Activated B cell treated with CpG ODN at 0.5 μM for 24 hours (primary cell): Measurements from ENCODE around the gene PXDC1. TPM values are rescaled to one million over a fixed set of nuclear protein-coding genes. Genes with fewer than 3 reads are reported as not detected.
"Not testable (repeated sequence)": the region's sequence is repeated elsewhere in the genome, so short reads cannot be mapped to it uniquely, and the experiment has no call there.

Experiments used
- ATAC-seq: fragments of 200-7000 bp; cut with Tn5 transposase; one replicate; pipeline ENCODE4 v1.10.0; 2021; ENCODE audit warnings: low read depth, mild to moderate bottlenecking, moderate library complexity
- CTCF ChIA-PET: fragments of 350-600 bp; sonication (Branson Sonifier 250); formaldehyde crosslinking; loops from one replicate; lab custom pipeline; 2021; ENCODE audit warnings: antibody characterized with exemption; lab: Charles Lee
- POLR2A ChIA-PET: fragments of 350-600 bp; sonication (Branson Sonifier 250); formaldehyde crosslinking; loops from one replicate; lab custom pipeline; 2021; ENCODE audit warnings: antibody characterized with exemption; lab: Charles Lee
- DNase-seq: peaks from one replicate; pipeline ENCODE4 v3.0.0; 2022
- H3K27ac Mint-ChIP-seq: one replicate; pipeline ENCODE4 v1.8.0; 2020; ENCODE audit warnings: mixed read lengths
- H3K27me3 Mint-ChIP-seq: one replicate; pipeline ENCODE4 v1.8.0; 2021; ENCODE audit warnings: mixed read lengths
- H3K36me3 Mint-ChIP-seq: one replicate; pipeline ENCODE4 v1.8.0; 2021; ENCODE audit warnings: low read depth, mixed read lengths
- H3K4me1 Mint-ChIP-seq: one replicate; pipeline ENCODE4 v1.8.0; 2021; ENCODE audit warnings: mixed read lengths
- H3K4me3 Mint-ChIP-seq: one replicate; pipeline ENCODE4 v1.8.0; 2020; ENCODE audit warnings: mild to moderate bottlenecking, mixed read lengths
- H3K9me3 Mint-ChIP-seq: one replicate; pipeline ENCODE4 v1.8.0; 2020; ENCODE audit warnings: mixed read lengths
- CTCF ChIP-seq: fragments of 200-600 bp; IDR thresholded peaks from one replicate; pipeline ENCODE4 v1.8.0; 2022; ENCODE audit warnings: antibody characterized with exemption, mild to moderate bottlenecking
- intact Hi-C: fragments of 100-400 bp; cut with micrococcal nuclease; formaldehyde crosslinking; loops from one replicate; pipeline ENCODE4 v1.15.1; 2024
- total RNA-seq: library from RNA; stranded (reverse); gene quantifications from 2 replicates; pipeline ENCODE4 v1.2.3, GENCODE V29; 2022

PXDC1 gene
- total RNA-seq, 1 donor from 2014 or later, result 3.9 TPM

GRCh38 chr6:3723251-3723650, 28.3 kb downstream of the PXDC1 start:
- H3K4me3 Mint-ChIP-seq, result no peak overlapping the region
- H3K27me3 Mint-ChIP-seq, result no peaks in the 10 kb centered on the region

GRCh38 chr6:3722785-3723184, 28.7 kb downstream of the PXDC1 start:
- DNase-seq, result no peak
- Mint-ChIP-seq H3K9me3 (no peaks in the 10 kb centered on the region), H3K27me3 (no peaks in the 10 kb centered on the region), H3K36me3 (peaks cover 14% of the 10 kb centered on the region), H3K27ac (no peak overlapping the region), H3K4me1 (no peaks in the 10 kb centered on the region), H3K4me3 (no peak overlapping the region)
- no peak for ATAC-seq
- intact Hi-C loops, result no loop called here
- ChIA-PET CTCF (interaction anchor here (2.3 kb wide), 1 partner anchor 9 kb away, joined by 8 read pairs; no protein-coding TSS in a partner anchor), POLR2A (no interaction called here)
- no peak for TF ChIP-seq CTCF

More at GRCh38 chr6:3723251-3723650, 28.3 kb downstream of the PXDC1 start:
- Mint-ChIP-seq H3K36me3 (peaks cover 14% of the 10 kb centered on the region), H3K9me3 (no peaks in the 10 kb centered on the region), H3K4me1 (no peaks in the 10 kb centered on the region), H3K27ac (no peak overlapping the region)
- intact Hi-C loops, result no loop called here
- DNase-seq (no peak), ATAC-seq (no peak)
- no peak for TF ChIP-seq CTCF
- POLR2A ChIA-PET, result no interaction called here
- CTCF ChIA-PET, result interaction anchor here (2.3 kb wide), 1 partner anchor 9 kb away, joined by 8 read pairs; no protein-coding TSS in a partner anchor

GRCh38 chr6:3721810-3722621, 29.5 kb downstream of the PXDC1 start:
- POLR2A ChIA-PET, result no interaction called here
- H3K27me3 Mint-ChIP-seq, result no peaks in the 10 kb centered on the region
- DNase-seq, result no peak
- no peaks in the 10 kb centered on the region for H3K9me3 Mint-ChIP-seq
- no peak for TF ChIP-seq CTCF
- CTCF ChIA-PET, result interaction anchor here (2.3 kb wide), 1 partner anchor 10 kb away, joined by 8 read pairs; no protein-coding TSS in a partner anchor
- H3K4me3 Mint-ChIP-seq, result no peak overlapping the region
- no peaks in the 10 kb centered on the region for H3K4me1 Mint-ChIP-seq
- intact Hi-C loops, result no loop called here
- H3K36me3 Mint-ChIP-seq, result peaks cover 11% of the 10 kb centered on the region
- H3K27ac Mint-ChIP-seq, result no peak overlapping the region
- ATAC-seq, result no peak

- CTCF ChIA-PET, H3K4me3 Mint-ChIP-seq: not testable (repeated sequence)
Measured at GRCh38 chr6:3720770-3721169, 30.7 kb downstream of the PXDC1 start.

GRCh38 chr6:3719462-3720308, 31.8 kb downstream of the PXDC1 start:
- TF ChIP-seq CTCF, result no peak
- ChIA-PET POLR2A (no interaction called here), CTCF (interaction anchor here (1.4 kb wide), 1 partner anchor 13 kb away, joined by 4 read pairs; no protein-coding TSS in a partner anchor)
- no peaks in the 10 kb centered on the region for H3K9me3 Mint-ChIP-seq
- no peak for DNase-seq
- no peak for ATAC-seq
- H3K27me3 Mint-ChIP-seq, result no peaks in the 10 kb centered on the region
- intact Hi-C loops, result no loop called here
- H3K36me3 Mint-ChIP-seq, result peaks cover 7% of the 10 kb centered on the region
- H3K27ac Mint-ChIP-seq, result no peak overlapping the region
- H3K4me1 Mint-ChIP-seq, result no peaks in the 10 kb centered on the region
- H3K4me3 Mint-ChIP-seq, result no peak overlapping the region

More at GRCh38 chr6:3720770-3721169, 30.7 kb downstream of the PXDC1 start:
- H3K4me1 Mint-ChIP-seq, H3K36me3 Mint-ChIP-seq, ATAC-seq, H3K27ac Mint-ChIP-seq, H3K9me3 Mint-ChIP-seq, H3K27me3 Mint-ChIP-seq, DNase-seq, POLR2A ChIA-PET, intact Hi-C loops: not testable (repeated sequence)
